Diencephalon (tissue), 1 donor: ENCODE data around the gene ZNF79. TPM values are rescaled to one million over a fixed set of nuclear protein-coding genes. Genes with fewer than 3 reads are reported as not detected.

ENCODE experiments used
- small RNA-seq: library from RNA; depleted of rRNA; stranded (forward); fragments of <200 nt; gene quantifications from one replicate; pipeline ENCODE3, GENCODE V24; 2014
- total RNA-seq: library from RNA; depleted of rRNA; stranded (reverse); fragments of >200 nt; gene quantifications from one replicate; pipeline ENCODE4 v1.2.3, GENCODE V29; 2014

Gene ZNF79
- 10.8 TPM for total RNA-seq

DNA sequence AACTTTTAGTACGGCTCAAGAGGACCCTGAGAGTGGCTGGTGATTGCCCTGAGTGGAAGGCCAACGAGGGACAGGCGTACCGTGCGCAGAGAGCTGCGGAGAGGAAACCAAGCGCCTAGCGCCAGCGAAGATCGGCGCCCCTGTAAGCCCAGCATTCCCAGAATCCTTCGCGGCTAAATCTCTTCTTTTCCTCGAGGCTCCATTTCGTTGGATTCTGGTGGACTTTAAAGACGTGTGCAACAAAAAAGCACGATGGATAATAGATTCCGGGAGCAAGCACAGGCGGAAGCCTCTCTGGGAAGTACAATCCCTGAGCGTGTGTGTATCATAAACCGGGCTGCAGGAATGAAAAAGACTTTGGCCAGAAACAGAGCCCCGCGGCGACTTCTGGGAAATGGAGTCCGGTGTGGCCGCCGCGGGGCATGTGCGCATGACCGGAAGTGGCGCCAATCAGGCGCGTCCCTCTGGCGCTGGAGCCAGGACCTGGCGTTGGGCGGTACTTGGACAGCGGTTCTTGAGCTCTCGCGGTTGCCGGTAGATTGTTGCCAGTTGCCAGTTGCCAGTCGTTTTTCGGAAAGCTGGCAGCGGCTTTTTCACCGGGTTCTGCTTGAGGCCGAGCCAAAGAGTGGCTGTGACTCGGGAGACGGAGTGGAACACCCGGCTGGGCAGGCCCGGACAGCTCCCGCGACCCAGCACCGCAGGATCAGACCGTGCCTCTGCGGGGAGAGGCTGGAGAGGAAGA is at the start of gene ZNF79:
Gene ZNF79, plus strand, starts transcription at position 449 of the 742 bp plus-strand sequence. CDS start 406 bp downstream, outside the sequence.

DNA sequence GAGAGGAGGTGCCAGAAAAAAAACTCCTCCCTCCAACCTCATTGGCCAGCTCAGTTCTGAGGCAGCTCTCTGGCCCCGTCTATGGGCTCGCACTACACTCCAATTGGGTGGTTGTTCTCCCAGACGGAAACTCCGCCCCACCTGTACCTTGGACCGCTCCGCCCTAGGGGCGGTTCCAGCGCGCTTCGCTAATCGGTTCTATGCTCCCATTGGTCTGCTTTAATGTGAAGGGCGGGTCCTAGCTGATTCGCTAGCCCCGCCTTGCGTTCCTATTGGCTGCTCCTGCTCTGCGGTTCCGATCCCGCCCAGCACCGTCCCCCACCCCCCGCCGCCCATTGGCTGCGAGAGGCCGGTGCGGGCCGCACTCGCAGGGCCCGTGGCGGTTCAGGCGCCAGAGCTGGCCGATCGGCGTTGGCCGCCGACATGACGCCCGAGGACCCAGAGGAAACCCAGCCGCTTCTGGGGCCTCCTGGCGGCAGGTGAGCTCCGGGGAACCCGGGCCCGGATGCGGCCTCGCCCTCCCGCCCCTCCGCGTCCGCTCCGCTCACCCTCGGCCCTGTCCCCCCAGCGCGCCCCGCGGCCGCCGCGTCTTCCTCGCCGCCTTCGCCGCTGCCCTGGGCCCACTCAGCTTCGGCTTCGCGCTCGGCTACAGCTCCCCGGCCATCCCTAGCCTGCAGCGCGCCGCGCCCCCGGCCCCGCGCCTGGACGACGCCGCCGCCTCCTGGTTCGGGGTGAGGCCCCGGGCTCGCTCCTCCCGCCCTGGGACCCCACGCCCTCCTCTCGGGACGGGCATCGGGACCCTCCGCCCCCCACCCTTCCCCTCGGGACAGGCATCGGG is 27.2 kb upstream of the ZNF79 start, which contains the start of gene SLC2A8:
Gene SLC2A8, plus strand, starts transcription at position 362 of the 838 bp plus-strand sequence. Its CDS starts 62 bp downstream, at position 424.

DNA sequence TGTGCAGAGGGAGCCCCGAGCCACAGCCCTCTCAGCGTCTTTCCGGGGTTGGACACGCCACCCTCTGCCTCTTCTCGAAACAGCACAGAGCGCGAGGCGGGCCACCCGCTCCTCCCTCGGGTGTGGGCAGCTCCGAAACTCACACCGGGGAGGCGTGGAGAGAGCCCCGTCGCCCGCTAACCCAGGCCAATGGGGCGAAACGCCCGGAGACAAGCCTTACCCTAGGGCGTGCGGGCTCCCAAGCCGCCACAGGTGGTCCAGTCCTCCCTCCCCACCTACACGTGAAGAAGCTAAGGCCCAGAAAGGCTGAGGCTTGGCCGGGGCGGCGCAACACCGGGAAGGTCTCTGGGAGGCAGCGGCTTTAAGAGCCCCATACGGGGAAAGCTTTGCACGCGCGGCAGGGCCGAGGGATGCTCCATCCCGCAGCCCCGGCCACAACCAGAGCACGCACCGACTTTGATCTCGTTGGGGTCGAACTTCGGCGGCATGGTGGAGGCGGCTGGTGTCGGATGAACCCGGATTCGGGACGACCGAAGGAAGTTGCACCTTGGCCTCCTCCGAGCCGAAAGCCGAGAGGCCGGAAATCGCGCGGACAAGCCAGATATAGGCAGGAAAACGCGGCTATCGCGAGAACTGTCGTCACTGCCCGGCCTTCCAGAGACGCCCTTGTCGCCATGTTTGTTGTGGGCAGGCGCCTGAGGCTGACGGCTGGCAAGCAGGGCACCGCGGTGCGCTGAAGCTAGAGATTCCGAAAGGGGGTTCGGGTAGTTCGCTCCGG is 26.8 kb downstream of the ZNF79 start, which contains the start of the genes LRSAM1 and RPL12:
Gene LRSAM1, plus strand, starts transcription at position 681 of the 778 bp plus-strand sequence. CDS start 3,018 bp downstream, outside the sequence.
Gene RPL12, minus strand, starts transcription at position 577 of the 778 bp plus-strand sequence. Its CDS starts 89 bp downstream, at position 488.

Small RNA genes within 50 kb of the gene (small RNA-seq; reads per million reads assigned to genes)
- not detected for gene RF00019
- gene SNORA65: 53.9 reads per million, percentile 96 among the genes with 10 or more reads in this experiment

Other genes starting within 250 kb of the ZNF79 start
- 87.4 TPM for gene GARNL3, start 159.6 kb upstream of the ZNF79 start, total RNA-seq
- 16.4 TPM for gene SLC2A8, start 27.2 kb upstream of the ZNF79 start, total RNA-seq
- 725 TPM for gene RPL12, start 27.0 kb downstream of the ZNF79 start, total RNA-seq
- 32.3 TPM for gene LRSAM1, start 27.1 kb downstream of the ZNF79 start, total RNA-seq
- gene STXBP1, start 187.9 kb downstream of the ZNF79 start, total RNA-seq: 119 TPM